C4-2B (cell line): ENCODE results near the gene ZNF581.

Experiments
- ZFX ChIP-seq: fragments of 450-650 bp; IDR thresholded peaks from 2 replicates; pipeline ENCODE4 v1.6.1; 2017
- TF ChIP-seq, protein P1 (sequence below): fragments of 450-650 bp; conservative IDR thresholded peaks from 2 replicates; pipeline ENCODE4 v1.5.1; 2017; ENCODE audit warnings: mild to moderate bottlenecking

DNA sequence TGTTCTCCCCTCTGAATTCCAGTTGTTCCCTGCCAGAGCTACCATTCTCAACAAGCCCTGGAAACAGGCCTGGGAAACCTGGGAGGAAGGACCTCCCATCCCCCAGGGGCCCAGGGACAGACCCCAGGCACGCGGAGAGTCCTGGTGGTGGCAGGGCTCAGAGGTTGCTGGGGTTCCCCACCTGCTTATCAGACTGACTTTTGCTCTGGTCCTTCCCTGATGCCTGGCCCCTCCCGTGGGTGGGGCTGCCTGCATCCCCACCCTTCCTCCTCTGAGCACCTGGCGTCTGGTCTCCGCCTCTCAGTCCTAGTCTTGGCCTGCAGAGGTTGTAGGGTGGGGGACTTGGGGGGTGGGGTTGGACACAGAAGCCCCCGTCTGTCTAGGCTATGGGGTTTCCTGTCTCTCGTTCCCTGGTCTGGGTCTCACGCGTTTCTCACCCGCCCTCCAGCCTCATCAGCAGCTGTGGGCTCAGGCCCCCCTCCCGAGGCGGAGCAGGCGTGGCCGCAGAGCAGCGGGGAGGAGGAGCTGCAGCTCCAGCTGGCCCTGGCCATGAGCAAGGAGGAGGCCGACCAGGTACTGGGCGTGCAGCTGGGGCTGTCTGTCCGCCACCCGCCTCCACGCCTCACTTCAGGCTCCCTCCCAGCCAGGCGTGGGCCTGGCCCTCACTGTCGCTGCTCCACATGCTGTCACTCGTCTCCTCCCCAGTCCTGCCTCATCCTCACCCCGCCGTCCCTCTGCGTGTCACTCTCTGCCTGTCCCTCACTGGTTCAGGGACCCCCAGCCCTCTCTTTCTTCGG is 45.2 kb downstream of the ZNF581 start:
- TF ChIP-seq, protein P1, sequence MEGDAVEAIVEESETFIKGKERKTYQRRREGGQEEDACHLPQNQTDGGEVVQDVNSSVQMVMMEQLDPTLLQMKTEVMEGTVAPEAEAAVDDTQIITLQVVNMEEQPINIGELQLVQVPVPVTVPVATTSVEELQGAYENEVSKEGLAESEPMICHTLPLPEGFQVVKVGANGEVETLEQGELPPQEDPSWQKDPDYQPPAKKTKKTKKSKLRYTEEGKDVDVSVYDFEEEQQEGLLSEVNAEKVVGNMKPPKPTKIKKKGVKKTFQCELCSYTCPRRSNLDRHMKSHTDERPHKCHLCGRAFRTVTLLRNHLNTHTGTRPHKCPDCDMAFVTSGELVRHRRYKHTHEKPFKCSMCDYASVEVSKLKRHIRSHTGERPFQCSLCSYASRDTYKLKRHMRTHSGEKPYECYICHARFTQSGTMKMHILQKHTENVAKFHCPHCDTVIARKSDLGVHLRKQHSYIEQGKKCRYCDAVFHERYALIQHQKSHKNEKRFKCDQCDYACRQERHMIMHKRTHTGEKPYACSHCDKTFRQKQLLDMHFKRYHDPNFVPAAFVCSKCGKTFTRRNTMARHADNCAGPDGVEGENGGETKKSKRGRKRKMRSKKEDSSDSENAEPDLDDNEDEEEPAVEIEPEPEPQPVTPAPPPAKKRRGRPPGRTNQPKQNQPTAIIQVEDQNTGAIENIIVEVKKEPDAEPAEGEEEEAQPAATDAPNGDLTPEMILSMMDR: no peak
- TF ChIP-seq ZFX: no peak
